T-helper 1 cell treated with Interleukin-12 subunit alpha and Interleukin-12 subunit beta and Interleukin-4 antibody, amounts not matched to agents 30 μg/mL and 1 μg/mL, for 36 hours (primary cell): ENCODE data around the gene BBS2.

Experiments
- H3K27ac Mint-ChIP-seq: one replicate; pipeline ENCODE4 v1.8.0; 2021; ENCODE audit warnings: mild to moderate bottlenecking, mixed read lengths
- H3K27me3 Mint-ChIP-seq: one replicate; pipeline ENCODE4 v1.8.0; 2021; ENCODE audit warnings: low read depth, mixed read lengths
- H3K36me3 Mint-ChIP-seq: one replicate; pipeline ENCODE4 v1.8.0; 2021; ENCODE audit warnings: low read depth, mixed read lengths
- H3K4me1 Mint-ChIP-seq: one replicate; pipeline ENCODE4 v1.8.0; 2021; ENCODE audit warnings: low read depth, mixed read lengths
- H3K4me3 Mint-ChIP-seq: one replicate; pipeline ENCODE4 v1.8.0; 2021; ENCODE audit warnings: mild to moderate bottlenecking, moderate library complexity, mixed read lengths
- H3K9me3 Mint-ChIP-seq: one replicate; pipeline ENCODE4 v1.8.0; 2021; ENCODE audit warnings: mixed read lengths

The BBS2 gene

DNA sequence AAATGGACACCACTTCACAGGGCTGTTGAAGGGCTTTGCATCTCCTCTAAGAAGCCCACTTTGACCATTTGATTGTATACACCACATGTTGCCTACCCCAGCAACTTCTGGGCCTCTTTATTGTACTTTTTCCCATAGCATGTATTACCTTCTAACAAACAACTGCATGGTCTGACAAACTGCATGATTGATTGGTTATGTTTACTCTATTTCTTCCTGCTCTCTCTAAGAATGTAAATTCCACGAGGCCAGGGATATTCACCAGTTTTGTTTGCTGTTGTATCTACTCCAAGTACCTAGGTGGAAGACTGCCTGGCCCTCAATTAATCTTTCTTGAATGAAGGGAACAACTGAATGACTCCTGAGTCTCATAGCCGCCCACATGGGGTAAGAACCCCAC lies 22.2 kb upstream of the BBS2 start:
- Mint-ChIP-seq H3K4me1 (peaks cover 3% of the 10 kb centered on the region), H3K36me3 (no peaks in the 10 kb centered on the region), H3K9me3 (peaks cover 3% of the 10 kb centered on the region), H3K4me3 (no peak overlapping the region), H3K27ac (no peak overlapping the region), H3K27me3 (peaks cover 18% of the 10 kb centered on the region)

DNA sequence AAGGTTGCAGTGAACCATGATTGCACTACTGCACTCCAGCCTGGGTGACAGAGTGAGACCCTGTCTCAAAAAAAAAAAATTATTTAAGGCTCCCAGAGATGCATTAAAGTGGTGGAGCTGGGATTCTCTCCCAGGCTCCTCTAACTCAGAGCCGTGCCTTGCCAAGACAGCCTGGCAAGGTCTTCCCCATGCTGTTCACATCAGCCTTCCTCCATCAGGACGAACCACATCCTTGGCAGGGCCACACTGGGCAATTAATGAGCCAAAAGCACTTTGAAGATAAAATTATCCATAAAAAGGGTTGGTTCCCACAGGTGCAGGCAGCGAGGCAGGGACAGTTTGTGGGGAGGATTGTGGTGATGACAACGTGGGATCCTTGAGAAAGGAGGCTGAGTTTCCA lies 19.8 kb upstream of the BBS2 start:
- H3K4me1 Mint-ChIP-seq, result no peaks in the 10 kb centered on the region
- H3K27ac Mint-ChIP-seq, result no peak overlapping the region
- H3K4me3 Mint-ChIP-seq, result no peak overlapping the region
- H3K9me3 Mint-ChIP-seq, result peaks cover 3% of the 10 kb centered on the region
- no peaks in the 10 kb centered on the region for H3K36me3 Mint-ChIP-seq
- H3K27me3 Mint-ChIP-seq, result peaks cover 16% of the 10 kb centered on the region

- Mint-ChIP-seq H3K4me1 (no peaks in the 10 kb centered on the region), H3K4me3 (no peak overlapping the region), H3K27ac (no peak overlapping the region), H3K36me3 (no peaks in the 10 kb centered on the region), H3K27me3 (peaks cover 22% of the 10 kb centered on the region), H3K9me3 (peaks cover 3% of the 10 kb centered on the region)
These were observed 18.5 kb upstream of the BBS2 start for GRCh38 chr16:56538331-56538730.

DNA sequence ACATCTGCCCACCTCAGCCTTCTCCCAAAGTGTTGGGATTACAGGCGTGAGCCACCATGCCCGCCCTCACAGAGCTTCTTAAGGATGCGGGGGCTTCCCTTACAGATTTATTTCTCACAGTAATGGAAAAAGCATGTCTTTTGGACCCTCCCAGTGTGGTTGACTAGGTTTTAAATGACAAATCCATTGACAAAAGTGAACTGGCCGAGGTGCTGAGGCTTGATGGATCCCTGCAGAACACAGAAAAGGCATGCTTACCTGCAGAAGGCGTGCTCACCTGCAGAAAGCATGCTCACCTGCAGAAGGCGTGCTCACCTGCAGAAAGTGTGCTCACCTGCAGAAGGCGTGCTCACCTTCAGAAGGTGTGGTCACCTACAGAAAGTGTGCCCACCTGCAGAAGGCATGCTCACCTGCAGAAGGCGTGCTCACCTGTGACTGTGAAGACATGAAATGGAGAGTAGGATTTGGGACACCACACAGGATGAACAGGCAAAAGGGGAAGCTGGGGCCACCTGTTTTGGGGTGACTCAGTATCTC lies 15.1 kb upstream of the BBS2 start:
- Mint-ChIP-seq H3K36me3 (no peaks in the 10 kb centered on the region), H3K27me3 (peaks cover 21% of the 10 kb centered on the region), H3K27ac (no peak overlapping the region), H3K9me3 (no peaks in the 10 kb centered on the region), H3K4me3 (no peak overlapping the region), H3K4me1 (no peaks in the 10 kb centered on the region)

- H3K27me3 Mint-ChIP-seq, result peaks cover 27% of the 10 kb centered on the region
- no peaks in the 10 kb centered on the region for H3K36me3 Mint-ChIP-seq
- no peak overlapping the region for H3K4me3 Mint-ChIP-seq
- no peaks in the 10 kb centered on the region for H3K9me3 Mint-ChIP-seq
- no peak overlapping the region for H3K27ac Mint-ChIP-seq
- no peaks in the 10 kb centered on the region for H3K4me1 Mint-ChIP-seq
These were observed 12.9 kb upstream of the BBS2 start for GRCh38 chr16:56532714-56533113.

GRCh38 chr16:56530872-56531271 lies 11.0 kb upstream of the BBS2 start:
- no peak overlapping the region for H3K4me3 Mint-ChIP-seq
- H3K27ac Mint-ChIP-seq, result no peak overlapping the region
- no peaks in the 10 kb centered on the region for H3K4me1 Mint-ChIP-seq
- H3K9me3 Mint-ChIP-seq, result no peaks in the 10 kb centered on the region
- no peaks in the 10 kb centered on the region for H3K36me3 Mint-ChIP-seq
- H3K27me3 Mint-ChIP-seq, result peaks cover 36% of the 10 kb centered on the region

GRCh38 chr16:56525236-56525635 lies 5.4 kb upstream of the BBS2 start:
- Mint-ChIP-seq H3K4me3 (no peak overlapping the region), H3K36me3 (no peaks in the 10 kb centered on the region), H3K27ac (no peak overlapping the region), H3K9me3 (no peaks in the 10 kb centered on the region), H3K4me1 (peaks cover 7% of the 10 kb centered on the region), H3K27me3 (peaks cover 24% of the 10 kb centered on the region)

DNA sequence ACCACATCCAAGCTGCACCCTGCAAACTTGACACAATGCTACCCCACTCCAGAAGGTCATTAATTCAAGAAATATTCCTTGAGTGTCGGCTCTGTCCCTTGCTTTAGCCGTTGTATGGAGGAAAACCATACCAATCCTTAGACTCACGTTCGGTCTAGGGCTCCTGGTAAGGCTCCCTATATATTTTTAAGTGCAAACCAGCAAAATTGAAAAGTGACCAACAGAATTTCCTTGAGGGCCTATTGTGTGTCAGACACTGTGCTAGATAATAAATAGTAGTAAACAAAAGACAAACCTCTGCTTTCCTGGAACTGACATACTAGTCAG lies 390 bp upstream of the BBS2 start:
- Mint-ChIP-seq H3K27me3 (no peaks in the 10 kb centered on the region), H3K9me3 (no peaks in the 10 kb centered on the region), H3K4me1 (peaks cover 11% of the 10 kb centered on the region), H3K4me3 (peak overlapping the region; percentile 78), H3K36me3 (no peaks in the 10 kb centered on the region), H3K27ac (peak overlapping the region; percentile 41)

DNA sequence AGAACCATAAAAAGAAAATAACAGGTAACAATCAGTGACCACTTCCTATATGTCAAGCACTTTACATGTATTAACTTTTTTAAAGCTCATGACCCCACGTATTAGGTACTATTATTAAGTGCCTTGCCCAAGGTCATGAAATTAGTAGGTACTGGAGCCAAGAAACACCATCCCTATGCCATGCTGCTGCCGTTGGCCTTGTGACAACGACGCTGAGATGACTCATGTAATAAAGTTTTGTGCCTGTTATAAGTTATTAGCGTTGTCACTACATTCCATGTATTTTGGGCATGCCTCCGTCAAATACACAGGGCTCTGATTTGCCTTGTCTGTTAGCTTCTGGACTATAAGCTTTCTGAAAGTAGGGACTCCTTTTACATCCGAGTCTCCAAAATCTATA lies 1.4 kb downstream of the BBS2 start:
- H3K27me3 Mint-ChIP-seq, result no peaks in the 10 kb centered on the region
- H3K9me3 Mint-ChIP-seq, result no peaks in the 10 kb centered on the region
- peaks cover 11% of the 10 kb centered on the region for H3K4me1 Mint-ChIP-seq
- H3K36me3 Mint-ChIP-seq, result no peaks in the 10 kb centered on the region
- H3K4me3 Mint-ChIP-seq, result peak overlapping the region; percentile 78
- peak overlapping the region; percentile 18 for H3K27ac Mint-ChIP-seq

DNA sequence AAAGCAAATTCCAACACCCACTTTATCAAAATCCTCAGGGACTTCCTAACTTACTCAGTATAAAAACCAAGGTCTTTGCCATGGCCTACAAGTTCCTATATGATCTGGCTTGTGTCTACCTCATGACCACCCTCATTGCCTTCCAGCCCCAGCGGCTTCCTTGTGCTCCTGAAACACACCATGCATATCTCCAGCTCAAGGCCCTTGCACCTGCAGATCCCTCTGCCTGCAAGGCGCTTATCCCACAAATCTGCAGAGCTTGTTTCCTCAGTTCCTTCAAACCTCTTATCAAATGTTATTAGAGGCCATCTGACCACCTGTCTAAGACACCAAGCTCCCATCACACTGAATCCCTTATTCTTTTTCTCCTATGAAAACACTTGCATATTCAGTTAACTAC lies 2.6 kb downstream of the BBS2 start:
- Mint-ChIP-seq H3K27me3 (no peaks in the 10 kb centered on the region), H3K4me1 (peaks cover 12% of the 10 kb centered on the region), H3K36me3 (no peaks in the 10 kb centered on the region), H3K4me3 (no peak overlapping the region), H3K27ac (no peak overlapping the region), H3K9me3 (no peaks in the 10 kb centered on the region)

DNA sequence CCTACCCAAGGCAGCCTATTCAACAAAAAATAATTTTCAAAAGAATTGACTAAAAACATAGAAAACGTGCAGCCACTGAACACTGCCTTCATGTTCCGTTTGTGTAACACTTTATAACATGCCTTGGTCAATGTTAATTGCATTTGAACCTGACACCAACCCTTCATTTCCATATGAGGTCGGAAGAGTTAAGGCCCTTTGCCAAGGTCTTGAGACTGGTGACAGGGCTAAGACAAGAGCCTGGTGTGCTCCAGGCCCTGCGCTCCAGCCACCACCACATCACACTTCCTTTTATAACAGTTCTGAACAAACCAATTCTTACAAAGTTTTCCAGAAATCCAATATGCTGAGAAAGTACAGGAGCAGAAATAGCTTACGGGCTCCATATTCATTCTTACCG lies 4.2 kb downstream of the BBS2 start:
- Mint-ChIP-seq H3K27me3 (no peaks in the 10 kb centered on the region), H3K4me1 (peaks cover 10% of the 10 kb centered on the region), H3K36me3 (peaks cover 3% of the 10 kb centered on the region), H3K27ac (no peak overlapping the region), H3K4me3 (no peak overlapping the region), H3K9me3 (no peaks in the 10 kb centered on the region)

DNA sequence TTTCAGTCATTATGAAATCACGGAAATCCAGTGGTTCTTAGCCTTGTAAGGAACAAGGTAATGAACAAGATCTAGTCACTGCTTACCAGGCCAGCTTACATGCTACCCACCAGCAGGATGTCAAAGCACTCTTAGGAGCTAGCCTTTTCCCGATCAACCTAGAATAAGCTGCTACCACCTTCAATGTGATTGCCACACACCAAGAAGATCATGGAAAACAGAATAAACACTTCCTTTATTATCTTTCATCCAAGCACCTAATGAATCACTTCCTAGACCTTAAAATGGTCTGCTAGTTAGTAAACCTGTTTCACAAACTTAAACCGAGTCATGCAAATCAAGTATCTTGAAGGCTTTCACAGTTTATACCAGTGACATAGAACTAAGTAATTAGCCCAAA lies 5.0 kb downstream of the BBS2 start:
- H3K36me3 Mint-ChIP-seq, result peaks cover 7% of the 10 kb centered on the region
- H3K4me3 Mint-ChIP-seq, result no peak overlapping the region
- peaks cover 3% of the 10 kb centered on the region for H3K4me1 Mint-ChIP-seq
- H3K27ac Mint-ChIP-seq, result no peak overlapping the region
- no peaks in the 10 kb centered on the region for H3K9me3 Mint-ChIP-seq
- H3K27me3 Mint-ChIP-seq, result no peaks in the 10 kb centered on the region

GRCh38 chr16:56513972-56514371 lies 5.9 kb downstream of the BBS2 start:
- peaks cover 10% of the 10 kb centered on the region for H3K36me3 Mint-ChIP-seq

DNA sequence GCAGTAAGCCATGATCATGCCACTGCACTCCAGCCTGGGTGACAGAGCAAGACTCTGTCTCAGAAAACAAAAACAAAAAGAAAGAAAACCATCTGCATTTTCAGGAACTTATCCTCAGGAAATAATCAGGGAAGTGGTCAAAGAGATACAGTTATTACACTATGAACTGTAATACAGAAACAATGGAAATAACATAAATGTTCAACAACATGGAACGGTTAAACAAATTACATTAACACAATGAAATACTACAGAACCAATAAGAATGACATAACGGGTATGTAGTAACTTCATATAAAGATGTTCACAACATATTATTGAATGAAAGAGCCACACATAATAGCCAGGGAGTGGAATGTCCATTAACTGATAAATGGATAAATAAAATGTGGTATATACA lies 6.7 kb downstream of the BBS2 start:
- no peak overlapping the region for H3K27ac Mint-ChIP-seq
- H3K36me3 Mint-ChIP-seq, result peaks cover 10% of the 10 kb centered on the region
- no peak overlapping the region for H3K4me3 Mint-ChIP-seq
- H3K4me1 Mint-ChIP-seq, result peaks cover 1% of the 10 kb centered on the region
- no peaks in the 10 kb centered on the region for H3K27me3 Mint-ChIP-seq
- no peaks in the 10 kb centered on the region for H3K9me3 Mint-ChIP-seq

More at GRCh38 chr16:56513972-56514371, 5.9 kb downstream of the BBS2 start:
- Mint-ChIP-seq H3K4me3 (no peak overlapping the region), H3K27me3 (no peaks in the 10 kb centered on the region), H3K9me3 (no peaks in the 10 kb centered on the region), H3K4me1 (peaks cover 1% of the 10 kb centered on the region), H3K27ac (no peak overlapping the region)

GRCh38 chr16:56512025-56512424 lies 7.8 kb downstream of the BBS2 start:
- Mint-ChIP-seq H3K27ac (no peak overlapping the region), H3K4me3 (no peak overlapping the region), H3K27me3 (no peaks in the 10 kb centered on the region), H3K9me3 (no peaks in the 10 kb centered on the region), H3K4me1 (peaks cover 1% of the 10 kb centered on the region), H3K36me3 (peaks cover 11% of the 10 kb centered on the region)

DNA sequence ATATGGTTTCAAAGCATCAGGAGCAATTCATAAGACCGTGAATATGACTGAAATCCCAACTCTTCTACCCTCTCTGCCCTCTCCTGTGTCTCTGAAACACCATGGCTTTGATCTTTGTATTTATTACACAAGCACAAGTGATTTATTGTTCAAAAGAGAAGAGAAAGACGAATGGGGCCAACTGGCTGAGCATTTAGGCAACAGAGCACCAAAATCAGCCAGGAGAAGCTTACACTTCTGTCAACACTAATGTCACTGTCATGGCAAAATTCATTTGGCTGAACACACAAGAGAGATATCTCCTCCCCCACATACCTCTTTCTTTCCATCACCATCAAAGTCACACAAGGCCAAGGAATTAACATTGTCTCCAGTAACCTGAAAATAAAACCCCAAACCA lies 9.3 kb downstream of the BBS2 start:
- no peaks in the 10 kb centered on the region for H3K9me3 Mint-ChIP-seq
- H3K4me1 Mint-ChIP-seq, result peaks cover 1% of the 10 kb centered on the region
- H3K36me3 Mint-ChIP-seq, result peaks cover 17% of the 10 kb centered on the region
- H3K27me3 Mint-ChIP-seq, result no peaks in the 10 kb centered on the region
- no peak overlapping the region for H3K27ac Mint-ChIP-seq
- H3K4me3 Mint-ChIP-seq, result no peak overlapping the region
